Mesodermal cell (in vitro differentiated cells): ENCODE data around the gene ACY1.

Experiments used
- H3K27ac ChIP-seq: 2 replicates; pipeline ENCODE4 v1.7.0; 2013; ENCODE audit warnings: mild to moderate bottlenecking, low read depth, low read length, moderate library complexity; ENCODE audit not compliant: severe bottlenecking
- H3K36me3 ChIP-seq: 2 replicates; pipeline ENCODE4 v1.7.1; 2013; ENCODE audit warnings: mild to moderate bottlenecking, low read length, moderate library complexity; ENCODE audit not compliant: control insufficient read depth, insufficient read depth
- H3K4me1 ChIP-seq: one replicate; pipeline ENCODE4 v1.7.1; 2013; ENCODE audit warnings: mild to moderate bottlenecking, low read length; ENCODE audit not compliant: insufficient read depth, control insufficient read depth, poor library complexity, severe bottlenecking
- H3K4me3 ChIP-seq: 2 replicates; pipeline ENCODE4 v1.7.0; 2013; ENCODE audit warnings: low read length, control low read depth, mild to moderate bottlenecking; ENCODE audit not compliant: insufficient read depth, poor library complexity, severe bottlenecking; ENCODE audit errors: extremely low read depth
- H3K9me3 ChIP-seq: 2 replicates; pipeline ENCODE4 v1.7.1; 2013; ENCODE audit warnings: mild to moderate bottlenecking, low read length, moderate library complexity; ENCODE audit not compliant: control insufficient read depth
- WGBS, 2 experiments: methylation state at CpG; one replicate each; pipeline ENCODE4 v1.1.5; 2013; ENCODE audit warnings: missing lambda C conversion rate in 2 of 2; ENCODE audit not compliant: insufficient coverage in 2 of 2; 5-methylcytosine and 5-hydroxymethylcytosine counted together

ACY1 gene

DNA sequence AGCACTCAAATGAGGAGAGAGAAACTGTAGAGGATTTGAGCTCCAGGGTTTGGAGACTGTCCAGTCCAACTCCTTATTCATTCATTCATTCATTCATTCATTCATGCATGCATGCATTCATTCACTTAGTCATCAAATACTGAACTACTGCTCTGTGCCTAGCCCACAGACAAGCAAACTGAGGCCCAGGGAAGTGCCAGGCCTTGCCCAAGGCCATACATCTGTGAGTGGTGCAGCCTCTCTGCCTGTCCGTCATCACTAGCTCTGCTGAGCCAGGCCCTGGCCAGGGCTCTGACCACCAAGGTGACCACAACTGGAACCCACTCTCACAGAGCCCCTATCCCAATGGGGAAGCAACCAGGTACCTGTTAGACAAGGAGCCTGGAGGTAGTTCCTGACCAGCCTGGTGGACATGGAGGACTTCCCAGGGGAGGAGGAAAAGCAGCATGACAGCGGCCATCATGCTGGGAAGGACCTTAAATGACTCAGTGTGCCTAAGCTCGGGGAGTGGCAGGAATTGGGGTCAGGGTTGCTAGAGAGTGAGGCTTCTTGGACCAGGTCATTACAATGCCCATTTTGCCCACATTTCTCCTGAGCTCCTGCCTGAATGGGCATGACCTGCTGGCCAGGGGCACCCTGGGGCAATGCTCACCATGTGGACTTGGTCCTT lies 39.9 kb downstream of the ACY1 start:
- Histone ChIP-seq H3K4me1 (peaks cover 40% of the 10 kb centered on the region), H3K27ac (peak overlapping the region; percentile 47), H3K9me3 (no peaks in the 10 kb centered on the region), H3K36me3 (no peaks in the 10 kb centered on the region), H3K4me3 (no peak overlapping the region)
- 92 to 95% methylated on average over 3 of the region's 3 CpGs for WGBS, 2 experiments

- Histone ChIP-seq H3K4me3 (no peak overlapping the region), H3K27ac (peak overlapping the region; percentile 47), H3K9me3 (no peaks in the 10 kb centered on the region), H3K36me3 (no peaks in the 10 kb centered on the region), H3K4me1 (peaks cover 43% of the 10 kb centered on the region)
- WGBS, 2 experiments = 84 to 87% methylated on average over 3 to 6 of the region's 8 CpGs
Measured at GRCh38 chr3:52023860-52024764, 40.8 kb downstream of the ACY1 start.

DNA sequence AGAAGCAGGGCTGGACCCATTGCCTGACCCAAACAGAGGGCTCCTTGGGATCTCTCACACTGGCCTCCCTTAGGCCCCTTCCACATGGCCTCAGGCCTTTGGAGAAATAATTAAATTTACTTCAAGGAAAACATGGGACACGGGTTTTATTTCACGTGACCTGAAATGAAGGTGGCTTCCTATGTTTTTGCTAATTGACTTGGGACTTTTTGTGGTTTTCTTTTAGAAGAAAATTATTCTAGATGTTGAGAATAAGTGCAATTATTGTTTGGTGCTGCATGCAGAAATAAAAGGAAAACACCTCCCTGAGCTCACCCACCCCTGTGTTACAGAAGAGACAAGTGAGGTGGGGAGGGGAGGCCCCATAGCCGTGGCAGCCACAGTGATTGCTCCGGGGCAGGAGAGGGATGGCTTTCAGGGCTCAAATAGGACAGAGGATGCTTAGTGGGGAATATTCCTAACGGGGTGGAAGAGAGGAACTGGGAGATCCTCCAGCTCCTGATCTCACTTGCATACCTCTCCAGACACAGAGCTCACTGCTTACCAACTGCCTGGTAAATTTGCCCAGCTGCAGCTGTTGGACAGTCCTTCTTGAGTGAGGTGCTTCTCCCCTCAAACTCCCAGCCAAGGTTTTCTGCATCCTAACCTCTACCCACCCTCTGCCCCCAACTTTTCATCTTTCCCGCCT lies 41.6 kb downstream of the ACY1 start:
- Histone ChIP-seq H3K27ac (no peak overlapping the region), H3K4me3 (no peak overlapping the region), H3K9me3 (no peaks in the 10 kb centered on the region), H3K36me3 (no peaks in the 10 kb centered on the region), H3K4me1 (peaks cover 38% of the 10 kb centered on the region)
- 92 to 98% methylated on average over 5 of the region's 6 CpGs for WGBS, 2 experiments

- Histone ChIP-seq H3K36me3 (no peaks in the 10 kb centered on the region), H3K27ac (no peak overlapping the region), H3K4me1 (peaks cover 38% of the 10 kb centered on the region), H3K4me3 (no peak overlapping the region), H3K9me3 (no peaks in the 10 kb centered on the region)
- WGBS, 2 experiments = 87 to 96% methylated on average over 4 to 7 of the region's 7 CpGs
Measured at GRCh38 chr3:52025453-52025852, 42.1 kb downstream of the ACY1 start.

GRCh38 chr3:52026041-52026440 lies 42.7 kb downstream of the ACY1 start:
- H3K4me1 ChIP-seq = peaks cover 38% of the 10 kb centered on the region
- no peak overlapping the region for H3K27ac ChIP-seq
- H3K4me3 ChIP-seq = no peak overlapping the region
- WGBS, 2 experiments = 76 to 84% methylated on average over 4 of the region's 4 CpGs
- H3K9me3 ChIP-seq = no peaks in the 10 kb centered on the region
- H3K36me3 ChIP-seq = no peaks in the 10 kb centered on the region

DNA sequence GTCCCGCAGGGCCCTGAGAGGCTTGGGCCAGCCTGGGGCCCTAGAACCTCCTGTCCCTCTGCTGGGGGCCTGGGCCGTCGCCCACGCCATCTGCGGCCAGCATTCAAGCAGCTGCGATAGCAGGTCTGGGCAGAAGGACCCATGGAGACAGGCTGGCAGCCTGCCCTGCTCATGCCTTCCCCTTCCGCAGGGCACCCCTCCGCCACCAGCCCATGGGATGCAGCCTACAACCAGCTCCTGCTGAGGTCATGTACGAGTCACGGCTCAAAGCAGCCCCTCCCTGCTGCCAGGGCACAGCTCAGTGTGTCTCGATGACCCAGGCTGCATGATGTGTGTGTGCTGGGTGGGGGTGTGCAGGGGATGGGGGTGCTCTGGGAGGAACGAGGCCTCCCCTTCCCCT lies 45.2 kb downstream of the ACY1 start:
- 93 to 99% methylated on average over 8 to 10 of the region's 12 CpGs for WGBS, 2 experiments
- Histone ChIP-seq H3K9me3 (no peaks in the 10 kb centered on the region), H3K27ac (no peak overlapping the region), H3K4me3 (no peak overlapping the region), H3K36me3 (no peaks in the 10 kb centered on the region), H3K4me1 (peaks cover 22% of the 10 kb centered on the region)

DNA sequence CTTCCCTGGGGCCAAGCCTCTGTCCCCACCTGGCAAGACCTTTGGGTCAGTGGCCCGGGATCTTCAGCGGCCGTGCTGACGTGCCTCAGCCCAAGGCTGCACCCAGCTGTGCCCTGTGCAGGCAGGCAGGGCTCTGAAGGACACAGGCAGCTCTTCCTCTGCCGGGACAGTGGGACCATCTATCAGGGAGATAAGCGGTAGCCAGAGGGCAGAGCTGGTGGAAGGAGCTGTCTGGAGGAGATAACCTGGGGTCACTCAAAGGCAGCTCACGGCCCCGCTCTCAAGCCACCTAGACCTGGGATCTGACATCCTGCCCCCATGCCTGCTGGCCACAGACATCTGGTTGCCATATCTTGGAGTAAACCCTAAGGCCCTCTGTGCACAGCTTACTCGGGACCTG lies 45.7 kb downstream of the ACY1 start:
- Histone ChIP-seq H3K4me3 (no peak overlapping the region), H3K9me3 (no peaks in the 10 kb centered on the region), H3K4me1 (peaks cover 18% of the 10 kb centered on the region), H3K36me3 (no peaks in the 10 kb centered on the region), H3K27ac (no peak overlapping the region)
- WGBS, 2 experiments = 78 to 90% methylated on average over 9 of the region's 9 CpGs

GRCh38 chr3:52029535-52029934 lies 46.2 kb downstream of the ACY1 start:
- Histone ChIP-seq H3K4me3 (no peak overlapping the region), H3K9me3 (no peaks in the 10 kb centered on the region), H3K4me1 (peaks cover 13% of the 10 kb centered on the region), H3K27ac (no peak overlapping the region), H3K36me3 (no peaks in the 10 kb centered on the region)
- 89 to 97% methylated on average over 7 to 10 of the region's 10 CpGs for WGBS, 2 experiments

DNA sequence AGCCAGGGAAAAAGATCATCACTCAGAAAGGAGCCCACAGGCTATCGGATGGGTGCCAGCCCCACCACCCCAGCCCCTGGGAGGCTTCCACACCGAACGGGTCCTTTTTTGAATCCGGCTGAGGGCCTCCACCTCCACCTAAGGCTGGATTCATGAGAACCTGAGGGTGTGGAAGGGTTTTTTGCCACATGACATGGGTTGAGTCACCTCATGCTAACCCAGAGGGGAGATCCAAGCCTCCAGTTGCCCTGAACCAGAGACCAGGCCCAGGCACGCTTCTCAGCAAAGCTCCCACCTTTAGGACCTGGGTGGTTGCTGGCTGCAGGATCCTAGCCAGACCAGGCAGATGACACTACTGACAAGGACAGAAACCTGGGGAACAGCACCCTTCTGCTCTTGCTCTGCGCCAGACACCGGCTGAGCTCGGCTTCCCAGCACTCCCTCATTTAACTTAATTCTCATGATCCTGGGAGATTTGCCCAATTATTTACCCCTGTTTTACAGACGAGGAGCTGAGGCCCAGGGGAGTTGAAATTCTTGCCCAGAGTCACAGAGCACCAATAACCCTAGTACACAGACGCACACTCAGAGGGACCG lies 47.5 kb downstream of the ACY1 start:
- 97 to 98% methylated on average over 6 to 7 of the region's 11 CpGs for WGBS, 2 experiments
- Histone ChIP-seq H3K36me3 (no peaks in the 10 kb centered on the region), H3K4me3 (no peak overlapping the region), H3K9me3 (no peaks in the 10 kb centered on the region), H3K27ac (no peak overlapping the region), H3K4me1 (peaks cover 10% of the 10 kb centered on the region)

GRCh38 chr3:52031896-52032295 lies 48.6 kb downstream of the ACY1 start:
- no peak overlapping the region for H3K4me3 ChIP-seq
- H3K9me3 ChIP-seq = no peaks in the 10 kb centered on the region
- H3K4me1 ChIP-seq = peaks cover 10% of the 10 kb centered on the region
- no peak overlapping the region for H3K27ac ChIP-seq
- WGBS, 2 experiments = 88 to 89% methylated on average over 10 of the region's 10 CpGs
- no peaks in the 10 kb centered on the region for H3K36me3 ChIP-seq
